Cardiac septum (tissue), 1 donor: Measurements from ENCODE around the gene TEX10. TPM values are rescaled to one million over a fixed set of nuclear protein-coding genes. Genes with fewer than 3 reads are reported as not detected.
"Not testable (repeated sequence)": the region's sequence is repeated elsewhere in the genome, so short reads cannot be mapped to it uniquely, and the experiment has no call there.

Source experiments
- DNase-seq: peaks from one replicate; pipeline ENCODE4 v3.0.0-alpha.2; 2020; ENCODE audit warnings: low spot score
- intact Hi-C: fragments of 100-400 bp; cut with DNase I; formaldehyde crosslinking; loops from one replicate; pipeline ENCODE4 v1.14.0; 2022
- long read RNA-seq: library from polyadenylated mRNA; unstranded; transcript quantifications from one replicate; pipeline ENCODE4 v2.0.0, GENCODE V29; 2021
- total RNA-seq: library from RNA; stranded (reverse); fragmentation: NEBNext Ultra II Directional; extraction: Animal tissue kit (Norgen Biotek cat#: 25700); gene quantifications from one replicate; pipeline ENCODE4 v1.2.1, GENCODE V29; 2021
- donor health status: DM: no; HTN: no; CAD: no.

The TEX10 gene
- total RNA-seq = 7.6 TPM
- long read RNA-seq, transcript TEX10-201 (15 exons, 3,074 nt) = major isoform, 18 of 23 reads
- long read RNA-seq, partial matches to known transcripts = 2 of 23 reads
- long read RNA-seq, other reads (novel, unspliced or antisense) = 3 of 23 reads

- intact Hi-C loops = loop anchor here (5.0 kb wide), 3 partner anchors 59 to 244 kb away; partner anchors contain the start of gene MSANTD3
Observed at GRCh38 chr9:100352727-100353505, at the start of gene TEX10. TSS of gene TEX10 (minus strand) at chr9:100352942. CDS start at chr9:100349363, 3,579 bp downstream.

GRCh38 chr9:100401042-100401441, 48.3 kb upstream of the TEX10 start:
- intact Hi-C loops = no loop called here
- DNase-seq = no peak

More at GRCh38 chr9:100352727-100353505, at the start of gene TEX10:
- peak; percentile 94 for DNase-seq

GRCh38 chr9:100397529-100398266, 45.0 kb upstream of the TEX10 start:
- intact Hi-C loops = no loop called here
- no peak for DNase-seq

- intact Hi-C loops = no loop called here
- no peak for DNase-seq
Observed at GRCh38 chr9:100396769-100397168, 44.0 kb upstream of the TEX10 start.

- DNase-seq = no peak
- intact Hi-C loops = no loop called here
Observed at GRCh38 chr9:100394816-100395215, 42.1 kb upstream of the TEX10 start.

GRCh38 chr9:100394032-100394695, 41.4 kb upstream of the TEX10 start:
- intact Hi-C loops = no loop called here
- no peak for DNase-seq

- intact Hi-C loops, DNase-seq: not testable (repeated sequence)
Observed at GRCh38 chr9:100392989-100393388, 40.2 kb upstream of the TEX10 start.

GRCh38 chr9:100379862-100380261, 27.1 kb upstream of the TEX10 start:
- DNase-seq = no peak
- intact Hi-C loops = no loop called here

- no peak for DNase-seq
- intact Hi-C loops = no loop called here
Observed at GRCh38 chr9:100377015-100377414, 24.3 kb upstream of the TEX10 start.

- no peak for DNase-seq
- intact Hi-C loops = no loop called here
Observed at GRCh38 chr9:100375658-100376057, 22.9 kb upstream of the TEX10 start.

GRCh38 chr9:100372648-100373047, 19.9 kb upstream of the TEX10 start:
- no peak for DNase-seq
- intact Hi-C loops = no loop called here

- intact Hi-C loops = no loop called here
- DNase-seq = no peak
Observed at GRCh38 chr9:100370064-100370723, 17.5 kb upstream of the TEX10 start.

- no peak for DNase-seq
- intact Hi-C loops = no loop called here
Observed at GRCh38 chr9:100368672-100369071, 15.9 kb upstream of the TEX10 start.

- intact Hi-C loops = no loop called here
- no peak for DNase-seq
Observed at GRCh38 chr9:100366121-100366520, 13.4 kb upstream of the TEX10 start.

- intact Hi-C loops = no loop called here
Observed at GRCh38 chr9:100364013-100364412, 11.3 kb upstream of the TEX10 start.

GRCh38 chr9:100359057-100359456, 6.3 kb upstream of the TEX10 start:
- DNase-seq = no peak
- intact Hi-C loops = no loop called here

More at GRCh38 chr9:100364013-100364412, 11.3 kb upstream of the TEX10 start:
- DNase-seq = no peak

- intact Hi-C loops = no loop called here
- no peak for DNase-seq
Observed at GRCh38 chr9:100357501-100357900, 4.8 kb upstream of the TEX10 start.

- intact Hi-C loops = no loop called here
- DNase-seq = no peak
Observed at GRCh38 chr9:100355561-100355960, 2.8 kb upstream of the TEX10 start.

- DNase-seq = no peak
- intact Hi-C loops = loop anchor here (5.0 kb wide), 3 partner anchors 58 to 243 kb away; partner anchors contain the start of gene MSANTD3
Observed at GRCh38 chr9:100354121-100354800, 1.5 kb upstream of the TEX10 start.
